ENCODE measurements around the gene DGKD.

DGKD gene

DNA sequence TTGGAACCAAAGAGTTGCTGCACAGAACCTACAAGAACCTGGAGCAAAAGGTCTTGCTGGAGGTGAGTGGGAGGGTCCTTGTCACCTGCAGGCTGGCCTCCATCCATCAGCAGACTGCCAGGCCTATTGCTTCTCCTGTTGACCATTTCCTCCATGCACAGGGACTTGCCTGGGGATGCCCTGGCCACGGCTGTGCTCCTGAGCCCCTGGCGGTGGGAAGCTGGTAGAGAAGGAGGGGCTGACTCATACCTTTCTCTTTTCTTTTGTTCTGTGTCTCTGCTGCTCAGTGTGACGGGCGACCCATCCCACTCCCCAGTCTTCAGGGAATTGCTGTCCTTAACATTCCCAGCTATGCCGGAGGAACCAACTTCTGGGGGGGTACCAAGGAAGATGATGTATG is 102.6 kb downstream of the DGKD start:
- H3K27ac ChIP-seq = no peak overlapping the region
- no peak for DNase-seq
- peaks cover 84 to 100% (median 98%) of the 10 kb centered on the region in 3 donors for H3K36me3 ChIP-seq
- H3K27me3 ChIP-seq = no peaks in the 10 kb centered on the region
- H3K4me1 ChIP-seq = no peaks in the 10 kb centered on the region
- TF ChIP-seq CTCF (IDR thresholded peaks at IDR 0.05) = no peak
- intact Hi-C loops (cut with DNase I; ENCODE audit: low total_unique reads) = no loop called here
- H3K4me3 ChIP-seq = no peak overlapping the region
- H3K9me3 ChIP-seq = no peaks in the 10 kb centered on the region

DNA sequence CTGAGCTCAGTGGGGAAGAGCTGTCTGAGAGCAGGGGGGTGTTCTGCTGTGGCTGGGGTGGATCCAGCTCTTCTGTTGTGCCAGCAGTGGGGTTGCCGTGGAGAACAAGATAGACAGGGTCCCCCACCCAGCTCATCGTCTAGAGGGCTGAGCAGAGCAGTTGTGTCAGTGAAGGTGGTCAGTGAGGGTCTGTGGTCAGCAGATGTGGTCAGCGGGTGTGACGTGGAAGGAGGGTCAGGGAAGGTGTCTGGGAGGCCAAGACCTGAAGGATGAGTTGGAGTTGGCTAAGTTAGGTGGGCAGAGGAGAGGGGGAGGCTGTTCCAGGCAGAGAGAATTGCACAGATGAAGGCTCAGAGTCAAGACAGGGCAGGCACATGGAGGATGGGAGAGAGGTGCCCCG is 103.1 kb downstream of the DGKD start:
- no peak overlapping the region for H3K4me3 ChIP-seq
- intact Hi-C loops (cut with DNase I; ENCODE audit: low total_unique reads) = no loop called here

GRCh38 chr2:233458031-233458610 is 103.8 kb downstream of the DGKD start:
- H3K36me3 ChIP-seq = peaks cover 84 to 100% (median 98%) of the 10 kb centered on the region in 3 donors
- no peaks in the 10 kb centered on the region for H3K4me1 ChIP-seq
- no peak for TF ChIP-seq CTCF (IDR thresholded peaks at IDR 0.05)
- H3K27me3 ChIP-seq = no peaks in the 10 kb centered on the region
- H3K9me3 ChIP-seq = no peaks in the 10 kb centered on the region
- H3K4me3 ChIP-seq = no peak overlapping the region
- intact Hi-C loops (cut with DNase I; ENCODE audit: low total_unique reads) = no loop called here
- no peak for DNase-seq
- H3K27ac ChIP-seq = no peak overlapping the region

More for the DNA sequence above, 103.1 kb downstream of the DGKD start:
- Histone ChIP-seq H3K4me1 (no peaks in the 10 kb centered on the region), H3K9me3 (no peaks in the 10 kb centered on the region), H3K36me3 (peaks cover 84 to 100% (median 98%) of the 10 kb centered on the region in 3 donors), H3K27ac (no peak overlapping the region), H3K27me3 (no peaks in the 10 kb centered on the region)
- DNase-seq = no peak
- TF ChIP-seq CTCF (IDR thresholded peaks at IDR 0.05) = no peak

GRCh38 chr2:233458826-233459225 is 104.5 kb downstream of the DGKD start:
- Histone ChIP-seq H3K4me3 (no peak overlapping the region), H3K4me1 (no peaks in the 10 kb centered on the region), H3K27ac (no peak overlapping the region), H3K9me3 (no peaks in the 10 kb centered on the region), H3K36me3 (peaks cover 83 to 100% (median 96%) of the 10 kb centered on the region in 3 donors), H3K27me3 (no peaks in the 10 kb centered on the region)
- intact Hi-C loops (cut with DNase I; ENCODE audit: low total_unique reads) = no loop called here
- DNase-seq = no peak
- TF ChIP-seq CTCF (IDR thresholded peaks at IDR 0.05) = no peak

DNA sequence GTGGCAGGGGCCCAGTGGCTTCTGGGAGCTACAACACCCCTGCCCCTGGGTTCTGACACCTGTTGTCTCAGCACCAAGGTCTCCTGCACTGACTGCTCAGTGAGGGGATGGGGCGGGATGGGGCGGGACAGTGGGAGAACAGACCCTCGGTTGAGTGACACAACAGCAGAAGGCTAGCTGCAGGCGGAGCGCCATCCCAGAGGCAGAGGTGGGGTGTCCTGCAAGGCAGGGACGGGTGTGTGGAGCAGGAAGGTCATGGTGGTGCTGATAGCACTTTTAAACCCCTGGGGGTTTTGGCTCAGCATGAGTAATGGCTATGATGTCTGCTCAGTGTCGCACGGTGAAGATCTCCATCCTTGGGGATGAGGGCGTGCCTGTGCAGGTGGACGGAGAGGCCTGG is 105.1 kb downstream of the DGKD start:
- H3K27ac ChIP-seq = no peak overlapping the region
- DNase-seq = no peak
- no peak for TF ChIP-seq CTCF (IDR thresholded peaks at IDR 0.05)
- intact Hi-C loops (cut with DNase I; ENCODE audit: low total_unique reads) = no loop called here
- H3K4me3 ChIP-seq = no peak overlapping the region
- peaks cover 85 to 100% (median 96%) of the 10 kb centered on the region in 3 donors for H3K36me3 ChIP-seq
- H3K9me3 ChIP-seq = no peaks in the 10 kb centered on the region
- no peaks in the 10 kb centered on the region for H3K4me1 ChIP-seq
- no peaks in the 10 kb centered on the region for H3K27me3 ChIP-seq
